HG03108 (cell line): Measurements from ENCODE around the gene IGLL5.

ENCODE experiments used
- ATAC-seq: cut with Tn5 transposase; IDR thresholded peaks from one replicate; pipeline ENCODE4 v1.9.1; 2021; ENCODE audit warnings: moderate library complexity; ENCODE audit not compliant: unreplicated experiment

The IGLL5 gene

DNA sequence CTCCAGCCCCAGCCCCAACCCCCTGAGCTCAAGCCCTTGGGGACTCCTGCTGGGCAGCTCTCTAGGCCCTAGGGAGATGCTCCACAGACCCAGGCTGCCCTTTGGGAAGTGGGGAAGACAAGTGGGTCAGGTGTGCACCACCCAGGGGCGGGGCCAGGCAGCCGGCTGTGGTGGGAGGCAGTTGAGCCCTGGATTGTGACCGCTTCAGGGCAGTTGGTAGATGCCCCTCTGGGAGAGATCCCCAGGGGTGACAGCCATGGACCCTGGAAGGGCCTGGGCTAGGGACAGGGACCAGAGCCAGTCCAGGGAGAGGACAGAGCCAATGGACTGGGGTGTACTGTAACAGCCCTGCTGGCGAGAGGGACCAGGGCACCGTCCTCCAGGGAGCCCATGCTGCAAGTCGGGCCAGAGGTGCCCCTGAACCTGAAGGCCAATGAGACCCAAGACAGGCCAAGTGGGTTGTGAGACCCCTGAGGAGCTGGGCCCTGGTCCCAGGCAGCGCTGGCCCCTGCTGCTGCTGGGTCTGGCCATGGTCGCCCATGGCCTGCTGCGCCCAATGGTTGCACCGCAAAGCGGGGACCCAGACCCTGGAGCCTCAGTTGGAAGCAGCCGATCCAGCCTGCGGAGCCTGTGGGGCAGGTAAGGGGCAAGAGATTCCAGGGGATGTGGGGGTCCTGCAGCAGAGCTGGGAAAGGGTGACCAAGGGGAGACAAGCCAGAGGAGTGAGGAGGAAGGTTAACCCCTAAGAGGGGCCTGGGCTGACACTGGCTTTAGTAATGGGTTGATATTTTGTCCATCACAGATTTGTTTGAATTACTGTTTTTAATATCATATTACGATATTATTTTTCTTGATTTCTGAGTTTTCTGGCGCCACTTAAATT is at the start of gene IGLL5:
Gene IGLL5 (plus strand): TSS at position 196 of the 883 bp plus-strand sequence. CDS start 238 bp downstream, at position 434.
- no peak for ATAC-seq

DNA sequence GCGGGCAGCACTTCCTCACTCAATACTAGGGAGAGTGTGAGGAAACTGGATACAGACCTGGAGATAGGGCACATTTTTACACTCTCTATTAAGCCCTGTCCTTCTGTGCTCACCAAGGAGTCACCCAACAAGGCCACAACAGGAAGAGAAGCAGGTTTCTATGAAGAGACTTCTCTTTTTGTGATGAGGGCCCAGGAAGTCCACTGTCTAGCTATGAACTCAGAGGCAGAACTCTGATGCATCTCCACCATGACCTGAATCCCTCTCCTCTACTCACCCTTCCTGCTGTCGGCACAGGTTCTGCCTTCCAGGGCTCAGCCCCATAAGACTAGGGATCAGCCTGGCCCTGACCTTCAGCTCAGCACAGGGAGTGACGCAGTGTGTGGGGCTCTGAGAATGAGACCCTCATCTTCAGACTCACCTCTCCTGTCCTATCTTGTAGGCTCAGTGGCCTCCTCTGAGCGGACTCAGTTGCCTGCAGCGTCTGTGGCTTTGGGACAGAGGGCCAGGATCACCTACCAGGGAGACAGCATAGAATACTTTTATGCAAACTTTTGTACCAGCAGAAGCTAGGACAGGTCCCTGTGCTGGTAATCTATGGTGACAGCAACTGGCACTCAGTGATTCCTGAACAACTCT is 49.3 kb upstream of the IGLL5 start:
- ATAC-seq, result no peak

GRCh38 chr22:22839570-22840314 is 47.9 kb upstream of the IGLL5 start:
- ATAC-seq, result no peak

DNA sequence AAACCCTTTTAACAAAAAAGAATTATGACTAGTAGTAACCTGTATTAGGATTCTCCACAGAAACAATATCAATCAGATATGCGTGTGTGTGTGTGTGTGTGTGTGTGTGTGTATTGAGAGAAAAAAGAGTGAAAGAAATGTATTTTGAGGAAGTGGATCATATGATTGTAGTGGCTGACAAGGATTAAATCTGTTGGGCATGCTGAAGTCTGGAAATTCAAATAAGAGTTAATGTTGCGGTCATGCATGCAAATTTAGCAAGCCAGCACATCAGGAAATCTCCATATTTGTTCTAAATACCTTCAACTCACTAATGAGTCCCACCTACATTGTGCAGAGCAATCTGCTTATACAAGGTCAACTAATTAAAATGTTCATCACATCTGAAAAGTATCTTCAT is 46.8 kb upstream of the IGLL5 start:
- ATAC-seq, result no peak

DNA sequence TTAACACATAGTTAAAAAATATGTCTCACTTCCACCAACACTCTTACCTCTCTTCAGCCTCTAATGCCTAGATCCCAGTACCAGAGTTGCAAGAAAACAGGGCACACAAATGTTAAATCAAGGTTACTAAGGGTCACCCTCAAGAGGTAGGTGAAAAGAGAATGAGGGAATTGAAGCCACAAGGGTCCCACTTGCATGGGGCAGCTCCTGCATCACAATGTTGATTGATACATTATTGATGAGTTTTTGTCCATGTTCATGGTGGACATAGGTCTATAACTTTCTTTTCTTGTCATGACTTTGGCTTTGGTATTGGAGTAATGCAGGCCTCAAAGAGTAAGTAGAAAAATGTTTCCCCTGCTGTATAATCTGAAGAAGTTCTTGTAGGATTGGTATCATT is 46.0 kb upstream of the IGLL5 start:
- ATAC-seq, result no peak

DNA sequence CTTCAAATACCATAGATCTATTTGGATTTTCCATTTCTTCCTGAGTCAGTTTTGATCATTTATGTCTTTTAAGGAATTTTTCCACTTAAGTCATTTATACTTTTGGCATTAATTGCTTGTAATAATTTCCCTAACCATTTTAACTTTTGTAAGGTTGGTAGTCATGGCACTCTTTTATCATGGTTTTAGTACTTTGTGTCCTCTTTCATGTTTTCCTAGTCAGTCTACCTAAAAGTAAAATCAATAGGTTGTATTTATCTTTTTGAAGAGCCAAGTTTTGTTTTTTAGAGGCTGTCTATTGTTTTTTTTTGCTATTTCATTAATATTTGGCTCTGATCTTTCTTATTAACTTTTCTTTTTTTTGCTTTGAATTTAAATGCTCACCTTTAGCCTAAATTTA is 45.5 kb upstream of the IGLL5 start:
- ATAC-seq, result no peak

DNA sequence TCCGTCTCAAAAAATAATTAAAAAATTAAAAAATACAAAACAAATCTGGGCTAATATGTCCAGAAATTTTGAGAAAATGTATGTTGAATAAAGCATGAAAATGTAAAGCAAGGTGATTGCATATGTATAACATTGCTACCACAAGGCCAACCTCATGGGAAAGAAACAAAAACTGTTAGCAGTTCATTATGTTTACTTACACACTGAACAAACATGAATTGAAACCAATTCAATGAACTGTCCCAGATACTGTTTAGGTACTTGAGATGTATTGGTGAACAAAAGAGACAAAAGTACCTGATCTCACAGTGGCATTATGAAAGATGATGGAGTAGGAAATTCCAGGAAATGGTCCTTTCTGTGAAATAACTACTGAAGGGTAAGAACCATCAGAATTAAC is 43.8 kb upstream of the IGLL5 start:
- no peak for ATAC-seq

- no peak for ATAC-seq
These were observed 40.4 kb upstream of the IGLL5 start for GRCh38 chr22:22847241-22847640.

GRCh38 chr22:22848364-22848866 is 39.2 kb upstream of the IGLL5 start:
- ATAC-seq, result no peak

DNA sequence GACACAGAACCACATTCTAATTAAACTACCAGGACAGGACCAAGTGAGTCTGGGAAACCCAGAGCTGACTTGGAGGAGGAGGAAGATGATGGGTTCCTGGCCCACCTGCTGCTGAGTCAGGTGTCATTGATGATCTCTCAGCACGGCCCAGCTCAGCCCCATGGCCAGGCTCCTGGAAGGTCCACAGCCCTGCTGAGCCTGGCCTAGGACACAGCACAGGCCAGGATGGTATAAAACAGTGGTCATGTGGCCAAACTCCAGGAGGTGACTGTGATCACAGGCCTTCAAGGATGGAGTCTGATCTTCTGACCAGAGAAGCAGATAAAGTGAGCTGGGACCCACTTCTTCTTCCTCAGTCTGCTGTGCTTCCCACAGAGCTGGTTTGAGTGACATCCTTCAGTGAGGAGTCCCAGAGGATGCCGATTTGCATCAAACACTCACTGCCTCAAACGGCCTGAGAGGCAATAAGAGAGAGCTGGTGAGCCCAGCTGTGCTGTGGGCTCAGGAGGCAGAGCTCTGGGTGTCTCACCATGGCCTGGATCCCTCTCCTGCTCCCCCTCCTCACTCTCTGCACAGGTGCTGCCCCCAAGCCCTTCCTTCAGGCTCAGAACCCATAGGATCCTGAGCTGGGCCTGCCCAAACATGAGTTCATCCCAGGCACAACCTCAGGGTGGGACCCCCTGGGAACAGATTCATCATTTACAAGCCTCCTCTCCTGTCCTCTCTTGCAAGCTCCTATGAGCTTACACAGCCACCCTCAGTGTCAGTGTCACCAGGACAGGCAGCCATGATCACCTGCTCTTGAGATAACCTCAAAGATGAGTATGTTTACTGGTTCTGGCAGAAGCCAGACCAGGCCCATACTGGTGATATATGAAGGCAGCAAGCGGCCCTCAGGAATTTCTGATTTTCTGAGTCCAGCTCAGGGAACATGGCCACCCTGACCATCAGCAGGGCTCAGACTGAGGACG is 37.7 kb upstream of the IGLL5 start:
- ATAC-seq, result no peak

DNA sequence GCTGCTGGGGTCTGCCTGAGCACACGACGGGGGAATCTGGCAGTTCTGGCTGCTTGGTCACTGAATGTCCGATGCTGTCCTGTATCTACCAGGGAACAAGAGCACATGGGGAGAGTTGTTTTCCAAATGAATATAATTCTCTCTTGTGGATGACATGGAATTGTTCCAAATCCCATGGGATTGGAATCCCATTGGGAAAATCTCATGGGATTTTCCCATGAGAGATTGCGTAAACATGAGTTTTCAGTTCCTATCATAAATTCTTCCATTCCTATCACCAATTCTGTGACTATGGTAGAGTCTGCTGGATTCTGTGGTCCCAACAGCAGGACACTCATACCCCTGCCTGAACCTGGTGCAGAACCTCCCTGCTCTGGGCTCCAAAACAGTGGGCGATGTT is 35.6 kb upstream of the IGLL5 start:
- no peak for ATAC-seq

DNA sequence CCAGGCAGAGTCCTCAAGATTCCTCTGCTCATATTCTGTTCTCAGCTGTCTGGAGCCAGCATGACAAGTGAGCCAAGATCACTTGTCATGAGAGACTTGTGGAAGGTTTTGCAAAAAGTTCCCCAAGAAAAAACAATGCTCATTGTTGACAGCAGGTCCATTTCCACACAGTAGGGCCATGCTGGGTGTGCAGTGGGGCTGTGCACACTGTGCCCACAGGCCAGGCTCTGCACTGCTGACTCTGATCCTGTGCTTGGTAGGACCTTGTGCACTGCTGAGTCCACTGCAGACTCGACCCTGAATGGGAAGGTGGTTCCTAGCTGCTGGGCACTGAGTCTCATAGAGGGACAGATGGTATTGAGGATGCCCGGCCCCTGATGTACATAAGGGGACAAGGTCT is 33.9 kb upstream of the IGLL5 start:
- no peak for ATAC-seq

- ATAC-seq, result no peak
These were observed 33.1 kb upstream of the IGLL5 start for GRCh38 chr22:22854466-22854865.

DNA sequence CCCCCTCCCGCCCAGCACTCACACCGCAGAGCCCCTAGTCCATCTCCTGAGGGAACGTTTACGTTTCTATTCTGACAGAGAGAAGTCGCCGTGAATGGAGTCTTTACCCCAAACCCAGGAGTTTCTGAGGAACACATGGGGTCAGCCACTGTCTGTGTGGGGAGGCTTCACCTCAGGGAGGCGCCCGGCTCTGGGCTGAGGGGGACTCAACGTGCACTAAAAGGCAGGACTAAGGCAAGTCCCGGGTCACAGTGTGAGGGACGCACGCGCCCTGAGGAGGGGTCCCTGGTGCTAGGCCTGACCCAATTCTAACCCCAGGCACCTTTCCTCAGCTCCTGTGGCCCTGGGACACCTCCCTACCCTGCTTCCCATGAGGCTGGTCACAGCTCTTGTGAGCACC is 32.5 kb upstream of the IGLL5 start:
- no peak for ATAC-seq

DNA sequence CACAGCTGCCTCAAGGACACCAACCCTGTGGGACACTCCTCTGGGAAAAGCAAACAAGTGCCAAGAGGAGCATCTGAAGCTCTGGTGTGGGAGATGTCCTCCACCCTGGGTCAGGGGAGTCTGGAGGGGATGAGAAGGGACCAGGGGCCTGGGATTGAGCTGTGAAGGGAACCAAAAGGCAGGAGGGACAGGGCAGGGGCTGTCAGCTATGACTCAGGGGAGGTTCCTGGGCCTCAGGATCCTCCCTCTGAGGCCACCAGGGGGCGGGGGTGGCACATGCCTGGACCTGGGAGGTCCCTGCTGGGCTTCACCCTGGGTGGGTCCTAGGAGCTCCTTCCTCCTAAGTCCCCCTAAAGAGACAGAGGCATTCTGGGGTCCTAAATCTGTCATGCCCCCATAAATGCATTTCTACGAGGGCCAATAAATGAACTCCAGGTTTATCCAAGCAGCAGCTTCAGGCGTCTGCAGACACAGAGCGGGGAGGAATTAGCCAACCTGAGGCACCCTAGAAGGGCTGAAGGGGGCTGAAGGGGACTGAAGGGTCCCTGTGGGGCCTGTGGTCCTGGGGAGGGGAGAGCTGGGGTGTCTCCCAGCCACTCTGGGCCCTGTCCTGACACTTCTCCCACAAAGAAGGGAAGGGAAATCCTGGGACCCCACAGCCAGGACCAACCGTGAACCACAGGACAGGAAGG is 31.9 kb upstream of the IGLL5 start:
- no peak for ATAC-seq

DNA sequence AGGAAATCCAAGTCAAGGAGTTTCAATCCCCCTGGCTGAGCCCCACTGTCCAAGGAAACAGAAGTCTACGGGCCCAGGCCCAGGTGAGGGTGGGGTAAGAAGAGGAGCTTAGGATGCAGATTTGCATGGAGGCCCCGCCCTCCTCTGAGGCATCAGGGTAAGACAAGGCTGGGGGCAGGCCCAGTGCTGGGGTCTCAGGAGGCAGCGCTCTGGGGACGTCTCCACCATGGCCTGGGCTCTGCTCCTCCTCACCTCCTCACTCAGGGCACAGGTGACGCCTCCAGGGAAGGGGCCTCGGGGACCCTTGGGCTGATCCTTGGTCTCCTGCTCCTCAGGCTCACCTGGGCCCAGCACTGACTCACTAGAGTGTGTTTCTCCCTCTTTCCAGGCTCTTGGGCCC is 31.3 kb upstream of the IGLL5 start:
- no peak for ATAC-seq

DNA sequence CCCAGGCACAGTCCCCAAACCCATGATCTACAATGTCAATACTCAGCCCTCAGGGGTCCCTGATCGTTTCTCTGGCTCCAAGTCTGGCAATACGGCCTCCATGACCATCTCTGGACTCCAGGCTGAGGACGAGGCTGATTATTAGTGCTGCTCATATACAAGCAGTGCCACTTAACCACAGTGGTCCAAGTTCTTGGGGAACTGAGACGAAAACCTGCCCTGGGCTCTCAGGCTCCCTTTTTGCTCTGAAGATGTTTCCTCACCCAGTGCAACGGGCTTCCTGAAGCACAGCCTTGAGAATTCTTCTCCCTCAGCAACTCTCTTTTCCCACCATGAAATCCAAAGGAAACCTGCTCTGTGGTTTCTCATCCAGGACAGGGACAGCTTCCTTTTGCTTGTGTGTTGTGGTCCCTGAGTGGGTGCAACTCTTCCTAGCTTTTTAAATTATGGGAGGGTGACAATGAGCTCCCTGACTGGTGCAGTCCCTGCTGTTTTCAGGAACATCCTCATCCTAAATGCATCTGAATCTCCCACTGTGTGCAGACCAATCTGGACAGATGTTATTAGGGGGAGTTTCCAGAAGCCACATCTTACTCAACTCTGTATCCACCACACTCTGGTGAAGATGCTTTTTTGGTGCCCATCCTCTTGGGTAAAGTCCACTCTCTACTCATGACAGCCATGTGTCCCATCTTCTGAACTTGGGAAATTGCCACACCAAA is 30.6 kb upstream of the IGLL5 start:
- ATAC-seq, result no peak

DNA sequence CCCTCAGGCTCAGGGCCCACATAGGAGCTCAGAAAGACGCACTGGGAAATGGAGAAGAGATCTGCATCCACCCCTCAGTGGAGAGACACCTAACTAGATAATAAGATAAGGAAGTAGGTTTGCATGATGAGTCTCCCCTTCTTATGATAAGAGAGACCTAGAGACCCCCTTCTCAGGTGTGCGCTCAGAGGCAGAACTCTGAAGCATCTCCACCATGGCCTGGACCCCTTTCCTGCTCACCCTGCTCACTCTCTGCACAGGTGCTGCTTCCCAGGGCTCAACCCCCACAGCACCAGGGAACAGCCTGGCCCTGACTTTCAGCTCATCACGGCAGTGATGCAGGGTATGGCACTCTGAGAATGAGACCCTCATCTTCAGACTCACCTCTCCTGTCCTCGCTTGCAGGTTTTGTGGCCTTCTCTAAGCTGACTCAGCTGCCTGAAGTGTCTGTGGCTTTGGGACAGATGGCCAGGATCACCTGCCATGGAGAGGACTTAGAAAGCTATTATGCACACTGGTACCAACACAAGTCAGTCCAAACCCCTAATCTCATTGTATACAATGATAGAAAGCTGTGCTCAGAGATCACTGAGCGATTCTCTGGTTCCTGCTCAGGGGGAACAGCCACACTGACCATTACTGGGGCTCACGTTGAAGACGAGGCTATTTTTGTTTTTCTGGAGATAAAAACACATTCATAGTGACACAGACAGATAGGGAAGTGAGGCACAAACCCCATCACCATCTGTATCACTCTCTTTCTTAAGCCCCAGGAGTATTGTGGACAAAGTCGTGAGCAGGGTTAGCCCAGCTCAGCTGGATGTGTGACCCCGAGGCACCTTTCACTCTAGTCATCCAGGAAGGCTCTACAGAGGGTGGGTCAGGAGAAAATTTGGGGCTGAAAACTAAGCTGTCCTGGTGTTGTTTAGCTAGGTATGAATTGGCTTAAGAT is 29.7 kb upstream of the IGLL5 start:
- ATAC-seq, result no peak
